ENCODE data around the gene OTUB1.

GRCh38 chr11:63998558-63999348 is 12.5 kb downstream of the OTUB1 start:
- TF ChIP-seq CTCF (conservative IDR thresholded peaks at IDR 0.05; ENCODE audit: low read length) (no peak), EZH2phosphoT487 (IDR thresholded peaks at IDR 0.05; ENCODE audit: borderline replicate concordance) (no peak)
